ENCODE measurements around the gene ZSWIM4.
"Not testable (repeated sequence)": the region's sequence is repeated elsewhere in the genome, so short reads cannot be mapped to it uniquely, and the experiment has no call there.

ZSWIM4 gene

GRCh38 chr19:13778398-13778797 is 16.8 kb upstream of the ZSWIM4 start:
- Histone ChIP-seq H3K27ac (ENCODE audit: insufficient read depth in 1 of 2, low read depth in 1 of 2, low read length in 2 of 2, poor library complexity in 1 of 2, severe bottlenecking in 2 of 2) (no peak overlapping the region), H3K27me3 (replicated peaks in 2 of 5; ENCODE audit: control insufficient read depth in 4 of 5, insufficient read depth in 5 of 5, low read length in 4 of 5) (no peaks in the 10 kb centered on the region), H3K9me3 (ENCODE audit: control extremely low read depth in 1 of 5, control insufficient read depth in 4 of 5, insufficient read depth in 2 of 5, low read depth in 1 of 5, low read length in 4 of 5) (no peaks in the 10 kb centered on the region), H3K4me1 (ENCODE audit: control extremely low read depth in 1 of 4, control insufficient read depth in 4 of 4, insufficient read depth in 4 of 4, low read length in 3 of 4) (peaks cover 8 to 23% (median 12%) of the 10 kb centered on the region in 4 experiments), H3K4me3 (ENCODE audit: control insufficient read depth in 1 of 7, extremely low read depth in 1 of 7, insufficient read depth in 4 of 7, low read depth in 2 of 7, low read length in 6 of 7) (no peak overlapping the region), H3K36me3 (ENCODE audit: control insufficient read depth in 4 of 4, insufficient read depth in 4 of 4, low read length in 3 of 4) (peaks cover 9 to 35% (median 30%) of the 10 kb centered on the region in 4 experiments)
- CTCF ChIA-PET: interaction anchor here (0.8 to 1.6 kb wide), 3 partner anchors 10 to 56 kb away, joined by 3 to 4 read pairs (median 3); no protein-coding TSS in a partner anchor
- WGBS (ENCODE audit: insufficient coverage): 95% methylated on average over 9 of the region's 9 CpGs
- POLR2A ChIA-PET: no interaction called here
- no peak for DNase-seq

GRCh38 chr19:13778847-13779246 is 16.4 kb upstream of the ZSWIM4 start:
- CTCF ChIA-PET: interaction anchor here (0.5 to 1.6 kb wide), 4 partner anchors 10 to 83 kb away, joined by 3 to 4 read pairs (median 3); no protein-coding TSS in a partner anchor
- Histone ChIP-seq H3K27ac (ENCODE audit: insufficient read depth in 1 of 2, low read depth in 1 of 2, low read length in 2 of 2, poor library complexity in 1 of 2, severe bottlenecking in 2 of 2) (no peak overlapping the region), H3K36me3 (ENCODE audit: control insufficient read depth in 4 of 4, insufficient read depth in 4 of 4, low read length in 3 of 4) (peaks cover 9 to 35% (median 30%) of the 10 kb centered on the region in 4 experiments), H3K4me1 (ENCODE audit: control extremely low read depth in 1 of 4, control insufficient read depth in 4 of 4, insufficient read depth in 4 of 4, low read length in 3 of 4) (peaks cover 8 to 23% (median 14%) of the 10 kb centered on the region in 4 experiments), H3K4me3 (ENCODE audit: control insufficient read depth in 1 of 7, extremely low read depth in 1 of 7, insufficient read depth in 4 of 7, low read depth in 2 of 7, low read length in 6 of 7) (no peak overlapping the region), H3K27me3 (replicated peaks in 2 of 5; ENCODE audit: control insufficient read depth in 4 of 5, insufficient read depth in 5 of 5, low read length in 4 of 5) (no peaks in the 10 kb centered on the region), H3K9me3 (ENCODE audit: control extremely low read depth in 1 of 5, control insufficient read depth in 4 of 5, insufficient read depth in 2 of 5, low read depth in 1 of 5, low read length in 4 of 5) (no peaks in the 10 kb centered on the region)
- POLR2A ChIA-PET: no interaction called here
- no peak for DNase-seq
- 95% methylated on average over 6 of the region's 6 CpGs for WGBS (ENCODE audit: insufficient coverage)

- DNase-seq; H3K4me3 ChIP-seq (ENCODE audit: control insufficient read depth in 1 of 7, extremely low read depth in 1 of 7, insufficient read depth in 4 of 7, low read depth in 2 of 7, low read length in 6 of 7); H3K9me3 ChIP-seq (ENCODE audit: control extremely low read depth in 1 of 5, control insufficient read depth in 4 of 5, insufficient read depth in 2 of 5, low read depth in 1 of 5, low read length in 4 of 5); H3K27ac ChIP-seq (ENCODE audit: insufficient read depth in 1 of 2, low read depth in 1 of 2, low read length in 2 of 2, poor library complexity in 1 of 2, severe bottlenecking in 2 of 2); H3K27me3 ChIP-seq (replicated peaks in 2 of 5; ENCODE audit: control insufficient read depth in 4 of 5, insufficient read depth in 5 of 5, low read length in 4 of 5); CTCF ChIA-PET: not testable (repeated sequence)
- POLR2A ChIA-PET: interaction anchor here (0.6 kb wide), 1 partner anchor 48 kb away, joined by 3 read pairs; no protein-coding TSS in a partner anchor
- peaks cover 9 to 35% (median 30%) of the 10 kb centered on the region in 4 experiments for H3K36me3 ChIP-seq (ENCODE audit: control insufficient read depth in 4 of 4, insufficient read depth in 4 of 4, low read length in 3 of 4)
- peaks cover 8 to 18% (median 13%) of the 10 kb centered on the region in 4 experiments for H3K4me1 ChIP-seq (ENCODE audit: control extremely low read depth in 1 of 4, control insufficient read depth in 4 of 4, insufficient read depth in 4 of 4, low read length in 3 of 4)
- 99% methylated on average over 7 of the region's 8 CpGs for WGBS (ENCODE audit: insufficient coverage)
Measured at GRCh38 chr19:13779794-13780193, 15.4 kb upstream of the ZSWIM4 start.

- no peak overlapping the region for H3K4me3 ChIP-seq (ENCODE audit: control insufficient read depth in 1 of 7, extremely low read depth in 1 of 7, insufficient read depth in 4 of 7, low read depth in 2 of 7, low read length in 6 of 7)
- 31% methylated on average over 4 of the region's 5 CpGs for WGBS (ENCODE audit: insufficient coverage)
- H3K27me3 ChIP-seq (replicated peaks in 2 of 5; ENCODE audit: control insufficient read depth in 4 of 5, insufficient read depth in 5 of 5, low read length in 4 of 5): no peaks in the 10 kb centered on the region
- peaks cover 0 to 16% (median 10%) of the 10 kb centered on the region in 4 experiments for H3K4me1 ChIP-seq (ENCODE audit: control extremely low read depth in 1 of 4, control insufficient read depth in 4 of 4, insufficient read depth in 4 of 4, low read length in 3 of 4)
- H3K9me3 ChIP-seq (ENCODE audit: control extremely low read depth in 1 of 5, control insufficient read depth in 4 of 5, insufficient read depth in 2 of 5, low read depth in 1 of 5, low read length in 4 of 5): no peaks in the 10 kb centered on the region
- no peak overlapping the region for H3K27ac ChIP-seq (ENCODE audit: insufficient read depth in 1 of 2, low read depth in 1 of 2, low read length in 2 of 2, poor library complexity in 1 of 2, severe bottlenecking in 2 of 2)
- peaks cover 9 to 32% (median 25%) of the 10 kb centered on the region in 4 experiments for H3K36me3 ChIP-seq (ENCODE audit: control insufficient read depth in 4 of 4, insufficient read depth in 4 of 4, low read length in 3 of 4)
- ChIA-PET CTCF (no interaction called here), POLR2A (interaction anchor here (0.6 kb wide), 1 partner anchor 45 kb away, joined by 3 read pairs; no protein-coding TSS in a partner anchor)
- DNase-seq: peak in 2 of 3 donors; percentile 12 to 13
Measured at GRCh38 chr19:13781547-13781946, 13.7 kb upstream of the ZSWIM4 start.

GRCh38 chr19:13782537-13782936 is 12.7 kb upstream of the ZSWIM4 start:
- no peak for DNase-seq
- ChIA-PET CTCF (interaction anchor here (1.5 to 3.2 kb wide), 3 partner anchors 8 to 80 kb away, joined by 5 to 32 read pairs (median 7); partner anchors contain the start of gene C19orf53), POLR2A (interaction anchor here (0.7 kb wide), 1 partner anchor 20 kb away, joined by 3 read pairs; no protein-coding TSS in a partner anchor)
- WGBS (ENCODE audit: insufficient coverage): 94% methylated on average over 5 of the region's 8 CpGs
- Histone ChIP-seq H3K9me3 (ENCODE audit: control extremely low read depth in 1 of 5, control insufficient read depth in 4 of 5, insufficient read depth in 2 of 5, low read depth in 1 of 5, low read length in 4 of 5) (no peaks in the 10 kb centered on the region), H3K27ac (ENCODE audit: insufficient read depth in 1 of 2, low read depth in 1 of 2, low read length in 2 of 2, poor library complexity in 1 of 2, severe bottlenecking in 2 of 2) (no peak overlapping the region), H3K36me3 (ENCODE audit: control insufficient read depth in 4 of 4, insufficient read depth in 4 of 4, low read length in 3 of 4) (peaks cover 7 to 24% (median 18%) of the 10 kb centered on the region in 4 experiments), H3K4me1 (ENCODE audit: control extremely low read depth in 1 of 4, control insufficient read depth in 4 of 4, insufficient read depth in 4 of 4, low read length in 3 of 4) (peaks cover 0 to 26% (median 17%) of the 10 kb centered on the region in 4 experiments), H3K4me3 (ENCODE audit: control insufficient read depth in 1 of 7, extremely low read depth in 1 of 7, insufficient read depth in 4 of 7, low read depth in 2 of 7, low read length in 6 of 7) (no peak overlapping the region), H3K27me3 (replicated peaks in 2 of 5; ENCODE audit: control insufficient read depth in 4 of 5, insufficient read depth in 5 of 5, low read length in 4 of 5) (no peaks in the 10 kb centered on the region)

GRCh38 chr19:13783565-13784500 is 11.4 kb upstream of the ZSWIM4 start:
- ChIA-PET CTCF (interaction anchor here (0.6 to 3.2 kb wide), 14 partner anchors 9 to 294 kb away, joined by 3 to 32 read pairs (median 4); partner anchors contain the start of genes C19orf53 and ZSWIM4), POLR2A (interaction anchor here (1.0 to 1.6 kb wide), 5 partner anchors 9 to 79 kb away, joined by 4 to 9 read pairs (median 7); partner anchors contain the start of genes C19orf53 and ZSWIM4)
- no peaks in the 10 kb centered on the region for H3K9me3 ChIP-seq (ENCODE audit: control extremely low read depth in 1 of 5, control insufficient read depth in 4 of 5, insufficient read depth in 2 of 5, low read depth in 1 of 5, low read length in 4 of 5)
- H3K4me1 ChIP-seq (ENCODE audit: control extremely low read depth in 1 of 4, control insufficient read depth in 4 of 4, insufficient read depth in 4 of 4, low read length in 3 of 4): peaks cover 1 to 39% (median 29%) of the 10 kb centered on the region in 4 experiments
- DNase-seq: no peak
- H3K36me3 ChIP-seq (ENCODE audit: control insufficient read depth in 4 of 4, insufficient read depth in 4 of 4, low read length in 3 of 4): peaks cover 4 to 11% (median 8%) of the 10 kb centered on the region in 4 experiments
- no peaks in the 10 kb centered on the region for H3K27me3 ChIP-seq (replicated peaks in 2 of 5; ENCODE audit: control insufficient read depth in 4 of 5, insufficient read depth in 5 of 5, low read length in 4 of 5)
- no peak overlapping the region for H3K27ac ChIP-seq (ENCODE audit: insufficient read depth in 1 of 2, low read depth in 1 of 2, low read length in 2 of 2, poor library complexity in 1 of 2, severe bottlenecking in 2 of 2)
- H3K4me3 ChIP-seq (ENCODE audit: control insufficient read depth in 1 of 7, extremely low read depth in 1 of 7, insufficient read depth in 4 of 7, low read depth in 2 of 7, low read length in 6 of 7): no peak overlapping the region
- WGBS (ENCODE audit: insufficient coverage): 96% methylated on average over 13 of the region's 18 CpGs

All from common myeloid progenitor, CD34-positive (primary cell).